NCI-H345 treated with DMSO at 0.1 percent for 48 hours (cell line): ENCODE data around the gene RPS5.
"Not testable (repeated sequence)": the region's sequence is repeated elsewhere in the genome, so short reads cannot be mapped to it uniquely, and the experiment has no call there.

ENCODE experiments used
- DNase-seq: peaks from one replicate; lab custom pipeline; 2025; ENCODE audit not compliant: unreplicated experiment; lab: John Stamatoyannopoulos, UW

RPS5 gene

GRCh38 chr19:58386576-58387337 lies at the start of gene RPS5:
TSS of gene RPS5 (plus strand) at chr19:58387269. CDS start at chr19:58388138, 869 bp downstream.
- peak; percentile 83 for DNase-seq

- DNase-seq: no peak
Observed at GRCh38 chr19:58338336-58338735, 48.7 kb upstream of the RPS5 start.

DNA sequence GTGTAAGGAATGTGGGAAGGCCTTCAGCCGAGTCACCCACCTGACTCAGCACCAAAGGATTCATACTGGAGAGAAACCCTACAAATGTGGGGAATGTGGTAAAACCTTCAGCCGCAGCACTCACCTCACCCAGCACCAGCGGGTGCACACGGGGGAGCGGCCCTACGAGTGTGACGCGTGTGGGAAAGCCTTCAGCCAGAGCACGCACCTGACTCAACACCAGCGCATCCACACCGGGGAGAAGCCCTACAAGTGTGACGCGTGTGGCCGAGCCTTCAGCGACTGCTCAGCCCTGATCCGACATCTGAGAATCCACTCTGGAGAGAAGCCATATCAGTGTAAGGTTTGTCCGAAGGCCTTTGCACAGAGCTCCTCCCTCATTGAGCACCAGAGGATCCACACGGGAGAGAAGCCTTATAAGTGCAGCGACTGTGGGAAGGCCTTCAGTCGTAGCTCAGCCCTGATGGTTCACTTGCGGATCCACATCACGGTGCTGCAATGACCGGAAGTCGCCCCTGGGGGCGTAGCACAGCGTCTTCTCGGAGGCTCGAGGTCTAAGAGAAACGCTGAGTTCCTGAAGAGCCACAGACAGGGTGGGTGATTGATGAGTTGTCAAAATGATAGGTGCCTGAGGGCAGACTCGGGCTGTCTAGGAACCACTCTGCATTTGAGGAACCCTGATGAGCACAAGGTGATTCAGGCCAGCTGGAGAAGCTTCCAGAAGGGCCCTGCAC lies 48.1 kb upstream of the RPS5 start:
- DNase-seq: no peak

- no peak for DNase-seq
Observed at GRCh38 chr19:58345558-58345957, 41.5 kb upstream of the RPS5 start.

DNA sequence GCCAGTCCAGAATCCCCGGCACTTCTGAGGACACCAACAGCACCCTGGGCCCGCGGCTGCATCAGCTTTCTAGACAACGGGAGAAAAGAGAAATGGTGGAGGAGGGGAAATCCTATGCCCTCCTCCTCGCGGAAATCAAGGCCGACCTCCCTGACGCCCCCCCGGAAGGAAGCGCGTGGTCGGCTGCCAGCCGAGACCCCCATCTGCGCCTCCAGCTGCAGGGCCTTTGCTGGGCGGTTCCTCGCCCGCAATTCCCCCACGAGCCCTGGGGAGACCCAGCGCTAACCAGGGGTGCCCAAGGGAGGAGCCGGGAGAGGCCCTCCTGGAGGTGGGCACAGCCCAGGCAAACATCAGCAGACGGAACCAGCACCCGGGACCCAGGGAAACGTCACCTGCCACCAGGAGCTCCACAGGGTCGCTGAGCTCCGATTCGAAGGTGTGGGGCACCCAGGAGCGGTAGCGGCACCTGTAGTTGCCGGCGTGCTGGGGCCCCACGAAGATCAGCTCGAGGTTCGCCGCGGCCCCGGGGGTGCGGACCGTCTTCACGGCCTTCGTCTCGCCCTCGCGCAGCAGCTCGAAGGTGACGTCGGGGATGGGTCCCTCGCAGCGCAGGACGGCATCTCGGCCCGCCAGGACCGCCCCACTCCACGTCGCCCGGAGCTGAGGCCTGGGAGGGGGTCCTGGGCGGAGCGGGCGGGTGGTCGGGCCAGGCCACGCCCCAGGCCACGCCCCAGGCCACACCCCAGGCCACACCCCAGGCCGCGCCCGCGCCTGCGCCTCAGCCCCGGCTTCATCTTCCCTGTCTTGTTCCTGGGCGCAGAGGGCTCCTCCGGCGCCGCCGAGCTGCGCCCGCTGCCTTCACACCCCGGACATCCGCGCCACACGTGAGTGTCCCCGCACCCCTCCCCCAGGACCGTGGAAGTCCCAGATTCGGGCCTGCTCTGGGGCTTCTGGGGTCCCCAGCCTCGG lies 39.8 kb upstream of the RPS5 start:
- peak; percentile 37 for DNase-seq

- DNase-seq: not testable (repeated sequence)
Observed at GRCh38 chr19:58348080-58348479, 39.0 kb upstream of the RPS5 start.

GRCh38 chr19:58349590-58349989 lies 37.5 kb upstream of the RPS5 start:
- DNase-seq: no peak

DNA sequence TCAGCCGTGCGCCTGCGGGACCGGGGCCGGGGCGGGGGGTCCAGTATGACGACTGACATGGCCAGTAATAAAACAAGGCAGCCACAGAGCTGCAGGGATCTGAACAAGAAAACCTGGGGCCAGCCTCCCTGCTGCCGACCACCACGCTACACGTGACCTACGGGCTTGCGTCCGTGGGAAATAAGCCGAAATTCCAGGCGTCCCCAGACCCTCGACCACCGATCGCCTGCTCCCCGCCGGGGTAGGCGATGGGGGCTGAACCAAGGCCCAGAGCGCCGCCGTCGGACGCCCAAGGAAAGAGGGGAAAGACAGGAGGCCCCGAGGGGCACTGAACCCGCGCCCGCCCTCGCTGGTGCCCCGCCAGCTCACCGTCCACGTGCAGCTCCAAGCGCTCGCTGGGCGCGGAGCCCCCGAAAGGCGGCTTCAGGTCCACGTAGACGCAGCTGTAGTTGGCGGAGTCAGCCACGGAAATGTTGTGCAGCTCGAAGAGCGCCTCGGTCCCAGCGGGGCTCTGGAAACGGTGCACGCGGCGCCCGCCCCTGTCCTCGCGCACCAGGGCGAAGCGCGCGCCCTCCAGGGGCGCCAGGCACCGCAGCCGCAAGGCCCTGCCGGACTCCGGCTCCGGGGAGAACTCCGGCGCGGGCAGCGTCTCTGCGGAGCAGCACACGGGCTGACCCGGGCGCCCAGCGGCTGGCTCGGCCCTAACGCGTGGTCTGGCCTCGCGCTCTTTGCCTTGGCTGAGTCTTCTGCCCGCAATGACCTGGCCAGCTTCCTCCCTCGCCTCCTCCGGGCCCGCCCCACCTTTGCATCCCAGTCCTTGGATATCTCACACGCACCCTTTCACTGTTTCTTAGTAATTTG lies 36.8 kb upstream of the RPS5 start:
- DNase-seq: no peak

GRCh38 chr19:58350871-58351557 lies 36.1 kb upstream of the RPS5 start:
- no peak for DNase-seq

DNA sequence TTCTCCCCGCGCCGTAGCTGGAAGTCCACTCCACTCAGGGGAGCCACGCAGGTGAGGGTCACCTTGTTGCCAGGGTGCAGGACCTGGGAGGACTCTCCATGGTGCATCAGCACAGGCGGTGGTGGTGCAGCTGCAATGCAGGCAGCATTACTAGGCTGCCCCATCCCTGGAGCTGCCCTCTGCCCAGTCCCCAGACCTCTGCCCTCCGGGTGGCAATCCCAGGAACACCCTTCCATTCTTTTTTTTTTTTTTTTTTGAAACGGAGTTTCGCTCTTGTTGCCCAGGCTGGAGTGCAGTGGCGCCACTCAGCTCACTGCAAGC lies 35.6 kb upstream of the RPS5 start:
- no peak for DNase-seq

DNA sequence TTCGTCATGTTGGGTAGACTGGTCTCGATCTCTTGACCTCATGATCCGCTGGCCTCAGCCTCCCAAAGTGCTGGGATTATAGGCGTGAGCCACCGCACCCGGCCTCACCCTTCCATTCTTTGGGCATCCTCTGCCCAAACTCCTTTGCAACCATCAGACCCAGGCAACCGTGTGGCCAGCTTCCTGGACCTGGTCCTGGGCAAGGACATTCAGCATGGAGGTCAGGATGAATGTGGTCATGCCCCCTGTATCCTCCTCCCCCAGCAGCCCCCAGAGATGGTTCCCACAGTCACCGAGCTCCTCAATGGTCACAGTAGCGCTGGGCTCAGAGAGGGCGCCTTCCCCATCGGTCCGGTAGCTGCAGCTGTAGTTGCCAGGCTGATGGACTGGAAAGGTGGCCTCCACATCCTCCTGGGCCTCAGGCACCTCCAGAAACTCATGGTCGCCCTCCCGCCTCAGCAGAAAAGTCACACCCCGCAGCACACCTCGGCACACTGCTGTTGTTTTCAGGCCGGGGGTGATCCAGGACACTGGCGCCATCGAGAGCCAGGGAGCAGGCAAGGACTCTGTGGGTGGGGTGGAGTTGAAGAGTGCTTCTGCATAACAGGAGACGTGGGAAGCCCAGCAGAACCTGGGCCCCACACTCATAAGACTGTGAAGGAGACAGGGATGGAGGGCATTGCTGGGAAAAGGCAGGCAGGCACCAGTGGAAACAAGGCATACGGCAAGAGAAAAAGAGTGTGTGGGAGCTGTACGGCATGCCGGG lies 34.9 kb upstream of the RPS5 start:
- no peak for DNase-seq

- no peak for DNase-seq
Observed at GRCh38 chr19:58352760-58353671, 34.1 kb upstream of the RPS5 start, which contains the start of gene A1BG. TSS of gene A1BG (minus strand) at chr19:58353492. CDS start at chr19:58353437, 55 bp downstream.

- DNase-seq: no peak
Observed at GRCh38 chr19:58353717-58354477, 33.2 kb upstream of the RPS5 start.

GRCh38 chr19:58354478-58355030 lies 32.5 kb upstream of the RPS5 start:
- no peak for DNase-seq

DNA sequence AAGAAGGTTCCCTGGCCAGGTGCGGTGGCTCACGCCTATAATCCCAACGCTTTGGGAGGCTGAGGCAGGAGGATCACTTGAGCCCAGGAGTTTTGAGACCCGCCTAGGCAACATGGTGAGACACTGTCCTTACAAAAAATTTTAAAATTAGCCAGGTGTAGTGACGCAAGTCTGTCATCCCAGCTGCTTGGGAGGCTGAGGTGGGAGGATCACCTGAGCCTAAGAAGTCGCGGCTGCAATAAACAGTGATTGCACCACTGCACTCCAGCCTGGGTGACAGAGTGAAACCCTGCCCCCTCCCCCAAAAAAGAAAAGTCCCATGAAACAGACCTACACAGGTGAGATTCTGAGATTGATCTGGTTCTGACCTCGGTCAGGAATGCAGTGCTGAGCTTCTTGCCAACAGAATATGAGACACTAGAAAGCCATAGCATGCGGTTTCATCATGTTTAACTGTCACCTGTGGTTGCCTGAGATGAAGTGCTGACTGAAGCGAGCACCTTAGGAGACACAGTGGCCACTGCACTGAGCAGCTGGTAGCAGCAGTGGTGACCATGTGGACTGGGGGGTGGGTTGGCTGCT lies 31.8 kb upstream of the RPS5 start:
- DNase-seq: no peak

GRCh38 chr19:58355908-58356765 lies 30.9 kb upstream of the RPS5 start:
- no peak for DNase-seq
